GM23338 (cell line): ENCODE data around the gene CREB3L2. TPM values are rescaled to one million over a fixed set of nuclear protein-coding genes. Genes with fewer than 3 reads are reported as not detected.

Experiments
- ATAC-seq: fragments of 200-7000 bp; cut with Tn5 transposase; 3 replicates; pipeline ENCODE4 v1.9.1; 2020
- DNase-seq: peaks from one replicate; pipeline ENCODE4 v3.0.0-alpha.2; 2015; ENCODE audit warnings: low spot score
- H2AFZ ChIP-seq: fragments of 200-600 bp; sonication (generic); 2 replicates; pipeline ENCODE4 v1.8.0; 2016; ENCODE audit warnings: antibody characterized with exemption, mild to moderate bottlenecking, moderate library complexity
- H3F3A ChIP-seq: fragments of 200-600 bp; sonication (generic); replicated peaks from 2 replicates; pipeline ENCODE4 v1.8.0; 2017; ENCODE audit warnings: antibody characterized with exemption, mixed run types, low read depth
- H3K27ac ChIP-seq: fragments of 200-600 bp; sonication (generic); 2 replicates; pipeline ENCODE4 v1.6.1; 2016; ENCODE audit warnings: low read depth
- H3K27me3 ChIP-seq: fragments of 200-600 bp; sonication (generic); 2 replicates; pipeline ENCODE4 v1.8.0; 2016; ENCODE audit warnings: mild to moderate bottlenecking, mixed run types, moderate library complexity; ENCODE audit not compliant: insufficient read depth
- H3K36me3 ChIP-seq: fragments of 200-600 bp; sonication (generic); 2 replicates; pipeline ENCODE4 v1.8.0; 2016; ENCODE audit warnings: mild to moderate bottlenecking; ENCODE audit not compliant: insufficient read depth
- H3K4me1 ChIP-seq: fragments of 200-600 bp; sonication (generic); 2 replicates; pipeline ENCODE4 v1.8.0; 2016; ENCODE audit warnings: mild to moderate bottlenecking, moderate library complexity; ENCODE audit not compliant: insufficient read depth
- H3K4me2 ChIP-seq: fragments of 200-600 bp; sonication (generic); 2 replicates; pipeline ENCODE4 v1.7.1; 2017; ENCODE audit warnings: mixed run types
- H3K4me3 ChIP-seq: fragments of 200-600 bp; sonication (generic); 2 replicates; pipeline ENCODE4 v1.6.1; 2016; ENCODE audit warnings: mixed run types
- H3K79me2 ChIP-seq: fragments of 200-600 bp; sonication (generic); replicated peaks from 2 replicates; pipeline ENCODE4 v1.8.0; 2017; ENCODE audit warnings: mild to moderate bottlenecking; ENCODE audit not compliant: insufficient read depth
- H3K9me2 ChIP-seq: fragments of 200-600 bp; sonication (generic); 2 replicates; pipeline ENCODE4 v1.8.0; 2017; ENCODE audit not compliant: insufficient read depth
- H4K20me1 ChIP-seq: fragments of 200-600 bp; sonication (generic); replicated peaks from 2 replicates; pipeline ENCODE4 v1.8.0; 2017; ENCODE audit warnings: mild to moderate bottlenecking; ENCODE audit not compliant: insufficient read depth
- H3K27ac Mint-ChIP-seq: 2 replicates; pipeline ENCODE4 v1.8.0; 2020; ENCODE audit warnings: inconsistent platforms, mild to moderate bottlenecking, moderate library complexity, mixed read lengths
- H3K27me3 Mint-ChIP-seq: 3 replicates; pipeline ENCODE4 v1.8.0; 2022; ENCODE audit warnings: low read depth, mild to moderate bottlenecking, moderate library complexity, mixed read lengths, inconsistent platforms; ENCODE audit not compliant: insufficient read depth, poor library complexity
- H3K36me3 Mint-ChIP-seq: 3 replicates; pipeline ENCODE4 v1.8.0; 2021; ENCODE audit warnings: low read depth, mild to moderate bottlenecking, inconsistent platforms, moderate library complexity, mixed read lengths
- H3K4me1 Mint-ChIP-seq: 3 replicates; pipeline ENCODE4 v1.8.0; 2020; ENCODE audit warnings: mild to moderate bottlenecking, inconsistent platforms, mixed read lengths
- H3K4me3 Mint-ChIP-seq: 3 replicates; pipeline ENCODE4 v1.8.0; 2021; ENCODE audit warnings: moderate library complexity, mild to moderate bottlenecking, inconsistent platforms, mixed read lengths
- H3K9me3 Mint-ChIP-seq: 3 replicates; pipeline ENCODE4 v1.8.0; 2020; ENCODE audit warnings: moderate library complexity, mild to moderate bottlenecking, inconsistent platforms, mixed read lengths
- CREB1 ChIP-seq: fragments of 250-450 bp; sonication (Bioruptor Pico); IDR thresholded peaks from 2 replicates; pipeline ENCODE4 v1.5.0; 2020; ENCODE audit warnings: low read depth, mild to moderate bottlenecking, moderate library complexity
- EZH2 ChIP-seq: fragments of 200-600 bp; sonication (generic); IDR thresholded peaks from one replicate; pipeline ENCODE4 v1.8.0; 2017; ENCODE audit warnings: antibody characterized with exemption, mild to moderate bottlenecking, low read depth; ENCODE audit not compliant: unreplicated experiment
- JUNB ChIP-seq: IDR thresholded peaks from one replicate; pipeline ENCODE4 v1.6.1; 2016; ENCODE audit warnings: antibody characterized with exemption; ENCODE audit not compliant: unreplicated experiment
- NANOG ChIP-seq: IDR thresholded peaks from 2 replicates; pipeline ENCODE4 v1.6.1; 2016; ENCODE audit warnings: antibody characterized with exemption, borderline replicate concordance
- POLR2AphosphoS5 ChIP-seq: IDR thresholded peaks from 2 replicates; pipeline ENCODE4 v1.6.1; 2016; ENCODE audit warnings: antibody characterized with exemption, low read depth
- STAT1 ChIP-seq: IDR thresholded peaks from one replicate; pipeline ENCODE4 v1.6.1; 2016; ENCODE audit warnings: antibody characterized with exemption; ENCODE audit not compliant: unreplicated experiment
- ZNF114 ChIP-seq: fragments of 250-450 bp; sonication (Bioruptor Pico); IDR thresholded peaks from 2 replicates; pipeline ENCODE4 v1.5.0; 2020; ENCODE audit warnings: mild to moderate bottlenecking, moderate library complexity
- ZNF331 ChIP-seq: fragments of 250-450 bp; sonication (Bioruptor Pico); IDR thresholded peaks from 2 replicates; pipeline ENCODE4 v1.5.0; 2020; ENCODE audit warnings: low read depth, mild to moderate bottlenecking, moderate library complexity
- polyA plus RNA-seq: library from polyadenylated mRNA; unstranded; fragments of >200 nt; fragmentation: Nextera tagmentation; extraction: Ambion mirVana; gene quantifications from 2 replicates; pipeline ENCODE4 v1.2.1, GENCODE V29; 2016
- total RNA-seq: library from RNA; depleted of rRNA; stranded (reverse); fragments of >200 nt; shearing (Covaris generic); gene quantifications from 2 replicates; pipeline ENCODE4 v1.2.3, GENCODE V29; 2014
- TF ChIP-seq, protein P1 (sequence below): fragments of 250-450 bp; sonication (Bioruptor Pico); IDR thresholded peaks from 2 replicates; pipeline ENCODE4 v1.5.0; 2020; ENCODE audit warnings: mild to moderate bottlenecking, moderate library complexity
- TF ChIP-seq, protein P2 (sequence below): IDR thresholded peaks from 2 replicates; pipeline ENCODE4 v1.6.1; 2016; ENCODE audit warnings: antibody characterized with exemption
- TF ChIP-seq, protein P3 (sequence below), 2 experiments: fragments of 200-600 bp in 1 of 2; sonication (generic) in 1 of 2; conservative IDR thresholded peaks; 2 replicates each; pipeline versions ENCODE4 v1.5.1 to v1.6.1; 2016 to 2017; ENCODE audit warnings: antibody characterized with exemption in 2 of 2, low read depth in 2 of 2, mild to moderate bottlenecking in 2 of 2, moderate library complexity in 1 of 2

CREB3L2 gene
- total and polyA plus RNA-seq, 2 experiments from 2014 or later: 14.5 to 27.1 TPM

DNA sequence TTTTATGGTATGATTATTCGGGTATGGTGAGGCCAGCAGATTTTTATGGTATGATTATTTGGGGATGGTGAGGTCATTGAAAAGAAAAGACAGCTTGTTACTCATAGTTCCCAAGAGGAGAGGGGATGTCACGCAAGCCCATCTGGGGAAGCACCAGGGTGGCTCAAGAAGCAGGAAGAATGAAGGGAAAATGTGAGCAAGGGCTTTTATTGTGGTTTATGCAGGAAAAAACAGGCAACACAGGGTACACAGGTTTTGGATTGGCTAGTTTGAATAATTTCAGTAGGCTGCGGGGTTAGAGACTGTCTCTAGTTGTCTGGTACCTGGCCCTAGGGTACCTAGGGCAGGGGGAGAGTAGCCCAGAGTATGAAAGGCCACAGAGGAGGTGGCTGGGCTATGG is 128.4 kb downstream of the CREB3L2 start:
- Mint-ChIP-seq H3K27ac (no peak overlapping the region), H3K36me3 (peaks cover 18% of the 10 kb centered on the region), H3K27me3 (peaks cover 10% of the 10 kb centered on the region), H3K4me3 (no peak overlapping the region; the same call in 2 of the 3 replicates), H3K9me3 (no peaks in the 10 kb centered on the region; the same call in 2 of the 3 replicates), H3K4me1 (peaks cover 41% of the 10 kb centered on the region)
- TF ChIP-seq NANOG: no peak
- TF ChIP-seq ZNF114: no peak
- TF ChIP-seq, protein P1, sequence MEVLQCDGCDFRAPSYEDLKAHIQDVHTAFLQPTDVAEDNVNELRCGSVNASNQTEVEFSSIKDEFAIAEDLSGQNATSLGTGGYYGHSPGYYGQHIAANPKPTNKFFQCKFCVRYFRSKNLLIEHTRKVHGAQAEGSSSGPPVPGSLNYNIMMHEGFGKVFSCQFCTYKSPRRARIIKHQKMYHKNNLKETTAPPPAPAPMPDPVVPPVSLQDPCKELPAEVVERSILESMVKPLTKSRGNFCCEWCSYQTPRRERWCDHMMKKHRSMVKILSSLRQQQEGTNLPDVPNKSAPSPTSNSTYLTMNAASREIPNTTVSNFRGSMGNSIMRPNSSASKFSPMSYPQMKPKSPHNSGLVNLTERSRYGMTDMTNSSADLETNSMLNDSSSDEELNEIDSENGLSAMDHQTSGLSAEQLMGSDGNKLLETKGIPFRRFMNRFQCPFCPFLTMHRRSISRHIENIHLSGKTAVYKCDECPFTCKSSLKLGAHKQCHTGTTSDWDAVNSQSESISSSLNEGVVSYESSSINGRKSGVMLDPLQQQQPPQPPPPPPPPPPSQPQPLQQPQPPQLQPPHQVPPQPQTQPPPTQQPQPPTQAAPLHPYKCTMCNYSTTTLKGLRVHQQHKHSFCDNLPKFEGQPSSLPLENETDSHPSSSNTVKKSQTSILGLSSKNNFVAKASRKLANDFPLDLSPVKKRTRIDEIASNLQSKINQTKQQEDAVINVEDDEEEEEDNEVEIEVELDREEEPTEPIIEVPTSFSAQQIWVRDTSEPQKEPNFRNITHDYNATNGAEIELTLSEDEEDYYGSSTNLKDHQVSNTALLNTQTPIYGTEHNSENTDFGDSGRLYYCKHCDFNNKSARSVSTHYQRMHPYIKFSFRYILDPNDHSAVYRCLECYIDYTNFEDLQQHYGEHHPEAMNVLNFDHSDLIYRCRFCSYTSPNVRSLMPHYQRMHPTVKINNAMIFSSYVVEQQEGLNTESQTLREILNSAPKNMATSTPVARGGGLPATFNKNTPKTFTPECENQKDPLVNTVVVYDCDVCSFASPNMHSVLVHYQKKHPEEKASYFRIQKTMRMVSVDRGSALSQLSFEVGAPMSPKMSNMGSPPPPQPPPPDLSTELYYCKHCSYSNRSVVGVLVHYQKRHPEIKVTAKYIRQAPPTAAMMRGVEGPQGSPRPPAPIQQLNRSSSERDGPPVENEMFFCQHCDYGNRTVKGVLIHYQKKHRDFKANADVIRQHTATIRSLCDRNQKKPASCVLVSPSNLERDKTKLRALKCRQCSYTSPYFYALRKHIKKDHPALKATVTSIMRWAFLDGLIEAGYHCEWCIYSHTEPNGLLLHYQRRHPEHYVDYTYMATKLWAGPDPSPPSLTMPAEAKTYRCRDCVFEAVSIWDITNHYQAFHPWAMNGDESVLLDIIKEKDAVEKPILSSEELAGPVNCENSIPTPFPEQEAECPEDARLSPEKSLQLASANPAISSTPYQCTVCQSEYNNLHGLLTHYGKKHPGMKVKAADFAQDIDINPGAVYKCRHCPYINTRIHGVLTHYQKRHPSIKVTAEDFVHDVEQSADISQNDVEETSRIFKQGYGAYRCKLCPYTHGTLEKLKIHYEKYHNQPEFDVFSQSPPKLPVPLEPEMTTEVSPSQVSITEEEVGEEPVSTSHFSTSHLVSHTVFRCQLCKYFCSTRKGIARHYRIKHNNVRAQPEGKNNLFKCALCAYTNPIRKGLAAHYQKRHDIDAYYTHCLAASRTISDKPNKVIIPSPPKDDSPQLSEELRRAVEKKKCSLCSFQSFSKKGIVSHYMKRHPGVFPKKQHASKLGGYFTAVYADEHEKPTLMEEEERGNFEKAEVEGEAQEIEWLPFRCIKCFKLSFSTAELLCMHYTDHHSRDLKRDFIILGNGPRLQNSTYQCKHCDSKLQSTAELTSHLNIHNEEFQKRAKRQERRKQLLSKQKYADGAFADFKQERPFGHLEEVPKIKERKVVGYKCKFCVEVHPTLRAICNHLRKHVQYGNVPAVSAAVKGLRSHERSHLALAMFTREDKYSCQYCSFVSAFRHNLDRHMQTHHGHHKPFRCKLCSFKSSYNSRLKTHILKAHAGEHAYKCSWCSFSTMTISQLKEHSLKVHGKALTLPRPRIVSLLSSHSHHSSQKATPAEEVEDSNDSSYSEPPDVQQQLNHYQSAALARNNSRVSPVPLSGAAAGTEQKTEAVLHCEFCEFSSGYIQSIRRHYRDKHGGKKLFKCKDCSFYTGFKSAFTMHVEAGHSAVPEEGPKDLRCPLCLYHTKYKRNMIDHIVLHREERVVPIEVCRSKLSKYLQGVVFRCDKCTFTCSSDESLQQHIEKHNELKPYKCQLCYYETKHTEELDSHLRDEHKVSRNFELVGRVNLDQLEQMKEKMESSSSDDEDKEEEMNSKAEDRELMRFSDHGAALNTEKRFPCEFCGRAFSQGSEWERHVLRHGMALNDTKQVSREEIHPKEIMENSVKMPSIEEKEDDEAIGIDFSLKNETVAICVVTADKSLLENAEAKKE (CRISPR knock-in tag): no peak
- TF ChIP-seq POLR2AphosphoS5: no peak
- TF ChIP-seq, protein P2, sequence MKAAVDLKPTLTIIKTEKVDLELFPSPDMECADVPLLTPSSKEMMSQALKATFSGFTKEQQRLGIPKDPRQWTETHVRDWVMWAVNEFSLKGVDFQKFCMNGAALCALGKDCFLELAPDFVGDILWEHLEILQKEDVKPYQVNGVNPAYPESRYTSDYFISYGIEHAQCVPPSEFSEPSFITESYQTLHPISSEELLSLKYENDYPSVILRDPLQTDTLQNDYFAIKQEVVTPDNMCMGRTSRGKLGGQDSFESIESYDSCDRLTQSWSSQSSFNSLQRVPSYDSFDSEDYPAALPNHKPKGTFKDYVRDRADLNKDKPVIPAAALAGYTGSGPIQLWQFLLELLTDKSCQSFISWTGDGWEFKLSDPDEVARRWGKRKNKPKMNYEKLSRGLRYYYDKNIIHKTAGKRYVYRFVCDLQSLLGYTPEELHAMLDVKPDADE: no peak
- TF ChIP-seq STAT1: no peak
- TF ChIP-seq EZH2: no peak
- TF ChIP-seq JUNB: no peak
- TF ChIP-seq, protein P3, sequence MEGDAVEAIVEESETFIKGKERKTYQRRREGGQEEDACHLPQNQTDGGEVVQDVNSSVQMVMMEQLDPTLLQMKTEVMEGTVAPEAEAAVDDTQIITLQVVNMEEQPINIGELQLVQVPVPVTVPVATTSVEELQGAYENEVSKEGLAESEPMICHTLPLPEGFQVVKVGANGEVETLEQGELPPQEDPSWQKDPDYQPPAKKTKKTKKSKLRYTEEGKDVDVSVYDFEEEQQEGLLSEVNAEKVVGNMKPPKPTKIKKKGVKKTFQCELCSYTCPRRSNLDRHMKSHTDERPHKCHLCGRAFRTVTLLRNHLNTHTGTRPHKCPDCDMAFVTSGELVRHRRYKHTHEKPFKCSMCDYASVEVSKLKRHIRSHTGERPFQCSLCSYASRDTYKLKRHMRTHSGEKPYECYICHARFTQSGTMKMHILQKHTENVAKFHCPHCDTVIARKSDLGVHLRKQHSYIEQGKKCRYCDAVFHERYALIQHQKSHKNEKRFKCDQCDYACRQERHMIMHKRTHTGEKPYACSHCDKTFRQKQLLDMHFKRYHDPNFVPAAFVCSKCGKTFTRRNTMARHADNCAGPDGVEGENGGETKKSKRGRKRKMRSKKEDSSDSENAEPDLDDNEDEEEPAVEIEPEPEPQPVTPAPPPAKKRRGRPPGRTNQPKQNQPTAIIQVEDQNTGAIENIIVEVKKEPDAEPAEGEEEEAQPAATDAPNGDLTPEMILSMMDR (conservative IDR thresholded peaks at IDR 0.05; ENCODE audit: low read depth in 2 of 2): no peak
- TF ChIP-seq ZNF331 (CRISPR knock-in tag): no peak
- TF ChIP-seq CREB1 (CRISPR knock-in tag): no peak
- H3K36me3 ChIP-seq: no peaks in the 10 kb centered on the region; the same call in 1 of the 2 replicates
- H3K27me3 ChIP-seq: no peaks in the 10 kb centered on the region
- H3K9me2 ChIP-seq: no peaks in the 10 kb centered on the region
- no peaks in the 10 kb centered on the region for H4K20me1 ChIP-seq
- no peak overlapping the region for H3K4me2 ChIP-seq
- no peaks in the 10 kb centered on the region for H3F3A ChIP-seq
- DNase-seq: no peak
- peaks cover 28% of the 10 kb centered on the region for H3K4me1 ChIP-seq
- no peak overlapping the region for H3K27ac ChIP-seq
- no peaks in the 10 kb centered on the region for H3K79me2 ChIP-seq
- H3K4me3 ChIP-seq: no peak overlapping the region
- ATAC-seq: peak; percentile 51; the same call in 2 of the 3 replicates
- no peak overlapping the region for H2AFZ ChIP-seq
